B cell (primary cell): ENCODE data around the gene CFB.

ENCODE experiments used
- EZH2 ChIP-seq: IDR thresholded peaks from 2 replicates; pipeline ENCODE4 v1.6.1; 2012; ENCODE audit warnings: borderline replicate concordance, low read depth, mild to moderate bottlenecking, moderate library complexity, low read length; ENCODE audit not compliant: insufficient read depth, poor library complexity, severe bottlenecking
- TF ChIP-seq, protein P1 (sequence below): fragments of 200-600 bp; IDR thresholded peaks from one replicate; pipeline ENCODE4 v1.8.0; 2022; ENCODE audit warnings: antibody characterized with exemption, mild to moderate bottlenecking

DNA sequence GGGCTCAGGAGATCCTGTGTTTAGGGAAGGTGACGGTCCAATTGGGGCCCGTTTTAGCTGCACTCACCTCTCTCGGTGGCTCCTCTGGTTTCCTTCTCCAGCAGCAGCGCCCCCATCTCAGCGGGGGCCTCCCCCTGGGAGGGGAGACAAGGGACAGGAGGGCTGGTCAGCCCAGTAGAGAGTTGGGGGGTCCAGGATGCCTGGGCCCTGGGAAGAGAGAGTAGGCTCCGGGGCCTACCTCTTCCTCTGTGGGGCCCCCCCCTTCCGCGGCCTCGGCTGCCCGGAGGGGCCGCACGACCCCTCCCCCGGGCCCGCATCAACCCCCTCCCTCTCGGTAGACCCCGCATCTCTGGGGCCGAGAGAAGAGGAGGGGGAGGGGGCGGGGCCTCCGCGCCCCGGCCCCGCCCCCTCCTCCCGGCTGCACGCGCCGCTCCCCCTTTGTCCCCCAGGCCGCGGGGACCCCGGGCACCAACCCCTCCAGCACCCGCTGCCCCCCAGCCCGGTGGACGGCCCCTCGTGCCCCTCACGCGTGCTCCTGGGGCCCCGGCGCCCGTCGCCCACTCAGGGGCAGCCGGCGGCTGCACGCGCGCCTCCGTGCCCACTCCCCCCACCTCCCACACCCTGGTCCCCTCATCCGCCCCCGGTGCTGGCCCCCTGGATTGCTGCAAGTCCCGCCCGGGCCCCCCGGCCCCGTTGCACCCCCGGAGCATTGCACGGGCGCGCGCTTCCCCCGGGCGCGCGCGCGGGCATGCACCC is 48.9 kb upstream of the CFB start:
- no peak for TF ChIP-seq EZH2
- TF ChIP-seq, protein P1, sequence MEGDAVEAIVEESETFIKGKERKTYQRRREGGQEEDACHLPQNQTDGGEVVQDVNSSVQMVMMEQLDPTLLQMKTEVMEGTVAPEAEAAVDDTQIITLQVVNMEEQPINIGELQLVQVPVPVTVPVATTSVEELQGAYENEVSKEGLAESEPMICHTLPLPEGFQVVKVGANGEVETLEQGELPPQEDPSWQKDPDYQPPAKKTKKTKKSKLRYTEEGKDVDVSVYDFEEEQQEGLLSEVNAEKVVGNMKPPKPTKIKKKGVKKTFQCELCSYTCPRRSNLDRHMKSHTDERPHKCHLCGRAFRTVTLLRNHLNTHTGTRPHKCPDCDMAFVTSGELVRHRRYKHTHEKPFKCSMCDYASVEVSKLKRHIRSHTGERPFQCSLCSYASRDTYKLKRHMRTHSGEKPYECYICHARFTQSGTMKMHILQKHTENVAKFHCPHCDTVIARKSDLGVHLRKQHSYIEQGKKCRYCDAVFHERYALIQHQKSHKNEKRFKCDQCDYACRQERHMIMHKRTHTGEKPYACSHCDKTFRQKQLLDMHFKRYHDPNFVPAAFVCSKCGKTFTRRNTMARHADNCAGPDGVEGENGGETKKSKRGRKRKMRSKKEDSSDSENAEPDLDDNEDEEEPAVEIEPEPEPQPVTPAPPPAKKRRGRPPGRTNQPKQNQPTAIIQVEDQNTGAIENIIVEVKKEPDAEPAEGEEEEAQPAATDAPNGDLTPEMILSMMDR = no peak
